ENCODE measurements around the gene GBE1. TPM values are rescaled to one million over a fixed set of nuclear protein-coding genes. Genes with fewer than 3 reads are reported as not detected.

The GBE1 gene
- total and polyA plus RNA-seq, 10 of the 15 experiments (the other 5 are each of a cell fraction or from before 2014, with no cell fraction given) = 21.4 to 62.2 (median 41.5) TPM

DNA sequence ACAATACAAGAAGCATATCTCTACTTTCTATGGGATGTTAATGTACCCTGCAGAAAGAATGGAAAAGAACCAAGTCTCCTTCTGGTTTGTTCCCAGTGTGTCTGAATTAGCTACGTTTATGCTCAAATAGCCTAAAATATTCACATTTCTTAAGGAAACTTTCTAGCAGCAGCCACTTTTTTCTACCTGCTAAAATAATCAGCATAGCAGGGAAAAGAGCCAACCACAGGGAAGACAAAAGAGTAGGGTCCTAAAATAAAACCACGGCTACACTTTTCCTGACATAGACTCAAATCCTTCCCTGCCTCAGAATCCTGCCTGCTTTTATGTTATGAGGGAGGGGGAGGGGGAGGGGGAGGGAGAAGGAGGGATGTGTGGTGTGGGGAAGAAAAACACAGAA is 136.7 kb downstream of the GBE1 start:
- in situ Hi-C loops (cut with MboI) = no loop called here
- RAD21 ChIA-PET (ENCODE audit: unreplicated experiment) = no interaction called here
- Histone ChIP-seq H3K36me3 (ENCODE audit: control insufficient read depth in 2 of 2, insufficient read depth in 2 of 2, low read length in 1 of 2) (0 out of 4 replicates have a peak, but pooled peaks cover 0 to 2% of the 10 kb centered on the region in 2 experiments), H3K4me1 (ENCODE audit: control insufficient read depth, insufficient read depth, low read length) (no peaks in the 10 kb centered on the region), H3K27me3 (replicated peaks in 1 of 2; ENCODE audit: control insufficient read depth in 2 of 2, insufficient read depth in 2 of 2, low read length in 1 of 2) (no peaks in the 10 kb centered on the region), H3K4me2 (ENCODE audit: control insufficient read depth, insufficient read depth) (no peak overlapping the region), H3K9ac (ENCODE audit: control insufficient read depth, insufficient read depth, low read length) (no peak overlapping the region), H3K4me3 (no peak overlapping the region), H3K9me3 (replicated peaks; ENCODE audit: control insufficient read depth, insufficient read depth, low read length) (no peaks in the 10 kb centered on the region), H3K27ac (ENCODE audit: control insufficient read depth, insufficient read depth) (no peak overlapping the region), H2AFZ (ENCODE audit: control insufficient read depth, low read depth, low read length) (no peak overlapping the region), H3K79me2 (ENCODE audit: control insufficient read depth, insufficient read depth, low read length) (no peaks in the 10 kb centered on the region), H4K20me1 (ENCODE audit: control insufficient read depth, insufficient read depth) (no peaks in the 10 kb centered on the region)
- POLR2A ChIA-PET = no interaction called here
- no peak for ATAC-seq
- BruUV-seq (replicated peaks) = no TSS peak
- SMC1A ChIA-PET (ENCODE audit: uncharacterized antibody, unreplicated experiment) = interaction anchor here (1.3 to 1.5 kb wide), 2 partner anchors 10 to 22 kb away, joined by 3 read pairs; no protein-coding TSS in a partner anchor
- no peak for DNase-seq (ENCODE audit: low read depth, low spot score)
- 66% methylated on average over 2 of the region's 2 CpGs for WGBS (ENCODE audit: insufficient coverage, insufficient replicate concordance, low lambda C conversion rate, missing lambda C conversion rate)
- CTCF ChIA-PET = no interaction called here
- intact Hi-C loops (cut with micrococcal nuclease; ENCODE audit: unreplicated experiment) = no loop called here
- FAIRE-seq = no peak
- TF ChIP-seq TBL1XR1 (IDR thresholded peaks at IDR 0.05; ENCODE audit: low read depth, low read length) = no peak
- TF ChIP-seq, protein P1, sequence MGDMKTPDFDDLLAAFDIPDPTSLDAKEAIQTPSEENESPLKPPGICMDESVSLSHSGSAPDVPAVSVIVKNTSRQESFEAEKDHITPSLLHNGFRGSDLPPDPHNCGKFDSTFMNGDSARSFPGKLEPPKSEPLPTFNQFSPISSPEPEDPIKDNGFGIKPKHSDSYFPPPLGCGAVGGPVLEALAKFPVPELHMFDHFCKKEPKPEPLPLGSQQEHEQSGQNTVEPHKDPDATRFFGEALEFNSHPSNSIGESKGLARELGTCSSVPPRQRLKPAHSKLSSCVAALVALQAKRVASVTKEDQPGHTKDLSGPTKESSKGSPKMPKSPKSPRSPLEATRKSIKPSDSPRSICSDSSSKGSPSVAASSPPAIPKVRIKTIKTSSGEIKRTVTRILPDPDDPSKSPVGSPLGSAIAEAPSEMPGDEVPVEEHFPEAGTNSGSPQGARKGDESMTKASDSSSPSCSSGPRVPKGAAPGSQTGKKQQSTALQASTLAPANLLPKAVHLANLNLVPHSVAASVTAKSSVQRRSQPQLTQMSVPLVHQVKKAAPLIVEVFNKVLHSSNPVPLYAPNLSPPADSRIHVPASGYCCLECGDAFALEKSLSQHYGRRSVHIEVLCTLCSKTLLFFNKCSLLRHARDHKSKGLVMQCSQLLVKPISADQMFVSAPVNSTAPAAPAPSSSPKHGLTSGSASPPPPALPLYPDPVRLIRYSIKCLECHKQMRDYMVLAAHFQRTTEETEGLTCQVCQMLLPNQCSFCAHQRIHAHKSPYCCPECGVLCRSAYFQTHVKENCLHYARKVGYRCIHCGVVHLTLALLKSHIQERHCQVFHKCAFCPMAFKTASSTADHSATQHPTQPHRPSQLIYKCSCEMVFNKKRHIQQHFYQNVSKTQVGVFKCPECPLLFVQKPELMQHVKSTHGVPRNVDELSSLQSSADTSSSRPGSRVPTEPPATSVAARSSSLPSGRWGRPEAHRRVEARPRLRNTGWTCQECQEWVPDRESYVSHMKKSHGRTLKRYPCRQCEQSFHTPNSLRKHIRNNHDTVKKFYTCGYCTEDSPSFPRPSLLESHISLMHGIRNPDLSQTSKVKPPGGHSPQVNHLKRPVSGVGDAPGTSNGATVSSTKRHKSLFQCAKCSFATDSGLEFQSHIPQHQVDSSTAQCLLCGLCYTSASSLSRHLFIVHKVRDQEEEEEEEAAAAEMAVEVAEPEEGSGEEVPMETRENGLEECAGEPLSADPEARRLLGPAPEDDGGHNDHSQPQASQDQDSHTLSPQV (IDR thresholded peaks at IDR 0.05) = no peak
- TF ChIP-seq, protein P2, sequence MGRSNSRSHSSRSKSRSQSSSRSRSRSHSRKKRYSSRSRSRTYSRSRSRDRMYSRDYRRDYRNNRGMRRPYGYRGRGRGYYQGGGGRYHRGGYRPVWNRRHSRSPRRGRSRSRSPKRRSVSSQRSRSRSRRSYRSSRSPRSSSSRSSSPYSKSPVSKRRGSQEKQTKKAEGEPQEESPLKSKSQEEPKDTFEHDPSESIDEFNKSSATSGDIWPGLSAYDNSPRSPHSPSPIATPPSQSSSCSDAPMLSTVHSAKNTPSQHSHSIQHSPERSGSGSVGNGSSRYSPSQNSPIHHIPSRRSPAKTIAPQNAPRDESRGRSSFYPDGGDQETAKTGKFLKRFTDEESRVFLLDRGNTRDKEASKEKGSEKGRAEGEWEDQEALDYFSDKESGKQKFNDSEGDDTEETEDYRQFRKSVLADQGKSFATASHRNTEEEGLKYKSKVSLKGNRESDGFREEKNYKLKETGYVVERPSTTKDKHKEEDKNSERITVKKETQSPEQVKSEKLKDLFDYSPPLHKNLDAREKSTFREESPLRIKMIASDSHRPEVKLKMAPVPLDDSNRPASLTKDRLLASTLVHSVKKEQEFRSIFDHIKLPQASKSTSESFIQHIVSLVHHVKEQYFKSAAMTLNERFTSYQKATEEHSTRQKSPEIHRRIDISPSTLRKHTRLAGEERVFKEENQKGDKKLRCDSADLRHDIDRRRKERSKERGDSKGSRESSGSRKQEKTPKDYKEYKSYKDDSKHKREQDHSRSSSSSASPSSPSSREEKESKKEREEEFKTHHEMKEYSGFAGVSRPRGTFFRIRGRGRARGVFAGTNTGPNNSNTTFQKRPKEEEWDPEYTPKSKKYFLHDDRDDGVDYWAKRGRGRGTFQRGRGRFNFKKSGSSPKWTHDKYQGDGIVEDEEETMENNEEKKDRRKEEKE (IDR thresholded peaks at IDR 0.05) = no peak
- TF ChIP-seq SREBF2 (IDR thresholded peaks at IDR 0.05; ENCODE audit: low read length) = no peak
- TF ChIP-seq TCF7 (IDR thresholded peaks at IDR 0.05; ENCODE audit: borderline replicate concordance) = no peak
- TF ChIP-seq KLF5 (IDR thresholded peaks at IDR 0.05; ENCODE audit: partially characterized antibody) = no peak
- TF ChIP-seq HDAC6 (IDR thresholded peaks at IDR 0.05; ENCODE audit: unreplicated experiment) = no peak
- no peak for TF ChIP-seq ZBED1 (IDR thresholded peaks at IDR 0.05; ENCODE audit: borderline replicate concordance)
- no peak for TF ChIP-seq MTA2 (IDR thresholded peaks at IDR 0.05; ENCODE audit: low read depth)
- TF ChIP-seq SRF (IDR thresholded peaks at IDR 0.05; ENCODE audit: low read depth in 2 of 2, low read length in 2 of 2) = no peak
- no peak for TF ChIP-seq JUNB (IDR thresholded peaks at IDR 0.05)
- TF ChIP-seq RAD51 (IDR thresholded peaks at IDR 0.05) = no peak
- TF ChIP-seq, protein P3, sequence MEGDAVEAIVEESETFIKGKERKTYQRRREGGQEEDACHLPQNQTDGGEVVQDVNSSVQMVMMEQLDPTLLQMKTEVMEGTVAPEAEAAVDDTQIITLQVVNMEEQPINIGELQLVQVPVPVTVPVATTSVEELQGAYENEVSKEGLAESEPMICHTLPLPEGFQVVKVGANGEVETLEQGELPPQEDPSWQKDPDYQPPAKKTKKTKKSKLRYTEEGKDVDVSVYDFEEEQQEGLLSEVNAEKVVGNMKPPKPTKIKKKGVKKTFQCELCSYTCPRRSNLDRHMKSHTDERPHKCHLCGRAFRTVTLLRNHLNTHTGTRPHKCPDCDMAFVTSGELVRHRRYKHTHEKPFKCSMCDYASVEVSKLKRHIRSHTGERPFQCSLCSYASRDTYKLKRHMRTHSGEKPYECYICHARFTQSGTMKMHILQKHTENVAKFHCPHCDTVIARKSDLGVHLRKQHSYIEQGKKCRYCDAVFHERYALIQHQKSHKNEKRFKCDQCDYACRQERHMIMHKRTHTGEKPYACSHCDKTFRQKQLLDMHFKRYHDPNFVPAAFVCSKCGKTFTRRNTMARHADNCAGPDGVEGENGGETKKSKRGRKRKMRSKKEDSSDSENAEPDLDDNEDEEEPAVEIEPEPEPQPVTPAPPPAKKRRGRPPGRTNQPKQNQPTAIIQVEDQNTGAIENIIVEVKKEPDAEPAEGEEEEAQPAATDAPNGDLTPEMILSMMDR (IDR thresholded peaks at IDR 0.05 in 2 of 3, conservative IDR thresholded peaks at IDR 0.05 in 1 of 3; ENCODE audit: control insufficient read depth in 2 of 3, extremely low read depth in 1 of 3, insufficient read depth in 1 of 3, low read depth in 3 of 3, low read length in 3 of 3) = no peak
- no peak for TF ChIP-seq GABPA (IDR thresholded peaks at IDR 0.05; ENCODE audit: low read depth)
- TF ChIP-seq RAD21 (IDR thresholded peaks at IDR 0.05; ENCODE audit: insufficient read depth, low read depth, low read length) = no peak
